Hematopoietic multipotent progenitor cell treated with erythropoietin and hydrocortisone succinate and interleukin-3 and kit ligand, for 6 days (in vitro differentiated cells): ENCODE data around the gene AGPS.
"Not testable (repeated sequence)": the region's sequence is repeated elsewhere in the genome, so short reads cannot be mapped to it uniquely, and the experiment has no call there.

Source experiments
- DNase-seq: peaks from one replicate; pipeline ENCODE4 v3.0.0-alpha.2; 2015

The AGPS gene

GRCh38 chr2:177533253-177533652 lies 140.7 kb downstream of the AGPS start:
- DNase-seq, result no peak

- DNase-seq, result no peak
Measured at GRCh38 chr2:177535000-177535399, 142.4 kb downstream of the AGPS start.

- DNase-seq, result no peak
Measured at GRCh38 chr2:177535958-177536504, 143.5 kb downstream of the AGPS start.

GRCh38 chr2:177537213-177537612 lies 144.6 kb downstream of the AGPS start:
- DNase-seq, result no peak

- DNase-seq, result no peak
Measured at GRCh38 chr2:177537636-177538035, 145.1 kb downstream of the AGPS start.

GRCh38 chr2:177538323-177538722 lies 145.8 kb downstream of the AGPS start:
- no peak for DNase-seq

GRCh38 chr2:177540283-177540682 lies 147.7 kb downstream of the AGPS start:
- no peak for DNase-seq

- DNase-seq, result no peak
Measured at GRCh38 chr2:177541258-177541991, 148.9 kb downstream of the AGPS start.

GRCh38 chr2:177542396-177542795 lies 149.8 kb downstream of the AGPS start:
- no peak for DNase-seq

- DNase-seq, result no peak
Measured at GRCh38 chr2:177543007-177543760, 150.6 kb downstream of the AGPS start.

GRCh38 chr2:177545143-177545542 lies 152.6 kb downstream of the AGPS start:
- no peak for DNase-seq

GRCh38 chr2:177545981-177546585 lies 153.5 kb downstream of the AGPS start:
- DNase-seq, result no peak

- no peak for DNase-seq
Measured at GRCh38 chr2:177547122-177547521, 154.5 kb downstream of the AGPS start.

- no peak for DNase-seq
Measured at GRCh38 chr2:177547772-177548171, 155.2 kb downstream of the AGPS start.

GRCh38 chr2:177548636-177549035 lies 156.1 kb downstream of the AGPS start:
- DNase-seq, result no peak

GRCh38 chr2:177549171-177549570 lies 156.6 kb downstream of the AGPS start:
- no peak for DNase-seq

GRCh38 chr2:177550264-177551200 lies 158.0 kb downstream of the AGPS start:
- no peak for DNase-seq

GRCh38 chr2:177551360-177551759 lies 158.8 kb downstream of the AGPS start:
- DNase-seq, result not testable (repeated sequence)

GRCh38 chr2:177551989-177552421 lies 159.4 kb downstream of the AGPS start:
- peak; percentile 57 for DNase-seq

- peak; percentile 96 for DNase-seq
Measured at GRCh38 chr2:177552422-177553175, 160.0 kb downstream of the AGPS start.

- DNase-seq, result no peak
Measured at GRCh38 chr2:177553176-177553884, 160.8 kb downstream of the AGPS start.
